K562 (cell line): ENCODE results near the gene TRIM3. TPM values are rescaled to one million over a fixed set of nuclear protein-coding genes. Genes with fewer than 3 reads are reported as not detected.

Source experiments
- ARID2 ChIP-seq: fragments of 450-650 bp; IDR thresholded peaks from 2 replicates; pipeline ENCODE4 v1.6.1; 2017; ENCODE audit warnings: antibody characterized with exemption, mild to moderate bottlenecking
- CCNT2 ChIP-seq: IDR thresholded peaks from 2 replicates; pipeline ENCODE4 v1.6.1; 2011; ENCODE audit warnings: borderline replicate concordance, low read depth, mild to moderate bottlenecking, moderate library complexity, mixed read lengths, low read length; ENCODE audit not compliant: insufficient read length; ENCODE audit errors: extremely low read depth
- CGGBP1 ChIP-seq: fragments of 250-450 bp; sonication (Bioruptor Pico); IDR thresholded peaks from 2 replicates; pipeline ENCODE4 v1.9.0; 2021; ENCODE audit warnings: mild to moderate bottlenecking
- CTBP1 ChIP-seq: fragments of 450-650 bp; IDR thresholded peaks from 2 replicates; pipeline ENCODE4 v1.6.1; 2016; ENCODE audit warnings: borderline replicate concordance
- CTCF ChIP-seq, 3 experiments: IDR thresholded peaks in 2 of 3; conservative IDR thresholded peaks in 1 of 3; 2 replicates each; pipeline ENCODE4 v1.5.1; 2011 to 2012; ENCODE audit warnings: low read length in 3 of 3, mild to moderate bottlenecking in 3 of 3, control low read depth in 2 of 3, improper control_type of control experiment in 1 of 3, inconsistent platforms in 1 of 3, low read depth in 1 of 3, mixed read lengths in 1 of 3, moderate library complexity in 1 of 3; ENCODE audit not compliant: insufficient read depth in 2 of 3
- IFI16 ChIP-seq: fragments of 250-450 bp; sonication (Bioruptor Pico); IDR thresholded peaks from 2 replicates; pipeline ENCODE4 v2.1.2; 2022; ENCODE audit warnings: mild to moderate bottlenecking, inconsistent platforms
- KDM5B ChIP-seq: fragments of 200-600 bp; sonication (generic); IDR thresholded peaks from 2 replicates; pipeline ENCODE4 v1.6.1; 2012; ENCODE audit warnings: low read depth, mild to moderate bottlenecking, moderate library complexity, low read length, control low read depth, inconsistent platforms; ENCODE audit not compliant: insufficient replicate concordance
- MECOM ChIP-seq: fragments of 250-450 bp; sonication (Bioruptor Pico); IDR thresholded peaks from 2 replicates; pipeline ENCODE4 v1.8.0; 2022; ENCODE audit warnings: inconsistent platforms
- RBFOX2 ChIP-seq: fragments of 200-400 bp; formaldehyde crosslinking; IDR thresholded peaks from 2 replicates; pipeline ENCODE4 v1.6.1; 2017; ENCODE audit warnings: low read depth, mild to moderate bottlenecking, low read length, moderate library complexity
- REST ChIP-seq, 2 experiments: fragments of 450-650 bp; formaldehyde crosslinking in 1 of 2; IDR thresholded peaks; 2 replicates each; pipeline versions ENCODE4 v1.4.0 to v1.6.1; 2014 to 2020; ENCODE audit warnings: mild to moderate bottlenecking in 2 of 2, borderline replicate concordance in 1 of 2, low read depth in 1 of 2
- SIX5 ChIP-seq, 2 experiments: IDR thresholded peaks; 2 replicates each; pipeline ENCODE4 v1.6.1; 2011; ENCODE audit warnings: low read length in 2 of 2, borderline replicate concordance in 1 of 2, low read depth in 1 of 2, mild to moderate bottlenecking in 1 of 2, moderate library complexity in 1 of 2; ENCODE audit not compliant: insufficient read depth in 1 of 2
- YY1 ChIP-seq, 3 experiments: IDR thresholded peaks; 2 replicates each; pipeline ENCODE4 v1.6.1; 2011; ENCODE audit warnings: low read length in 2 of 3, mild to moderate bottlenecking in 2 of 3, moderate library complexity in 2 of 3, borderline replicate concordance in 1 of 3, control low read depth in 1 of 3, low read depth in 1 of 3; ENCODE audit not compliant: insufficient read depth in 3 of 3, insufficient replicate concordance in 2 of 3, control insufficient read depth in 1 of 3, insufficient read length in 1 of 3; ENCODE audit errors: extremely low read depth in 1 of 3
- ZNF431 ChIP-seq: sonication (generic); formaldehyde crosslinking; IDR thresholded peaks from 2 replicates; pipeline ENCODE4 v1.8.0; 2022; ENCODE audit warnings: mild to moderate bottlenecking, missing genetic modification reagents
- ZNF551 ChIP-seq: fragments of 250-450 bp; sonication (Bioruptor Pico); IDR thresholded peaks from 2 replicates; pipeline ENCODE4 v1.5.0; 2021; ENCODE audit warnings: mild to moderate bottlenecking, moderate library complexity
- ZNF75A ChIP-seq: fragments of 450-650 bp; formaldehyde crosslinking; IDR thresholded peaks from 2 replicates; pipeline ENCODE4 v1.4.0; 2020; ENCODE audit warnings: mild to moderate bottlenecking
- polyA plus RNA-seq, 8 experiments: library from polyadenylated mRNA; depleted of rRNA in 4 of 8; stranded (reverse) in 5 of 8; unstranded in 3 of 8; fragments of >200 nt; fragmentation: Nextera tagmentation in 2 of 8; fragmentation: Illumina TruSeq in 1 of 8; extraction: Ambion mirVana in 2 of 8; extraction: Trizol in 1 of 8; gene quantifications; 2 replicates each; pipeline versions ENCODE4 v1.2.1 to v1.2.3, GENCODE V29; 2011 to 2014; ENCODE audit warnings: inconsistent platforms in 1 of 8, missing spikeins in 1 of 8
- total RNA-seq, 7 experiments: library from RNA; depleted of rRNA in 6 of 7; stranded (reverse); fragments of >200 nt in 6 of 7; fragmentation: Illumina TruSeq in 2 of 7; extraction: Trizol in 2 of 7; gene quantifications; 2 replicates each; pipeline versions ENCODE4 v1.2.1 to v1.2.3, GENCODE V29; 2011 to 2021; ENCODE audit warnings: low replicate concordance in 1 of 7

TRIM3 gene
- total and polyA plus RNA-seq, 9 of the 15 experiments (the other 6 are each of a cell fraction or from before 2014, with no cell fraction given): 0.45 to 9.2 (median 4.7) TPM

GRCh38 chr11:6419009-6419631 is 54.6 kb downstream of the TRIM3 start, which contains the start of gene APBB1 (continued):
- TF ChIP-seq CTCF (IDR thresholded peaks at IDR 0.05 in 2 of 3, conservative IDR thresholded peaks at IDR 0.05 in 1 of 3; ENCODE audit: insufficient read depth in 2 of 3, low read depth in 1 of 3, low read length in 3 of 3) (0 out of 6 replicates have a peak, but pooled peaks of 2 of the 3 experiments have one; percentile 8 to 16), IFI16 (CRISPR knock-in tag) (no peak), MECOM (CRISPR knock-in tag) (no peak), RBFOX2 (peak; percentile 69), CTBP1 (peak; percentile 93), CCNT2 (peak; percentile 39), SIX5 (IDR thresholded peaks at IDR 0.05; ENCODE audit: borderline replicate concordance in 1 of 2, insufficient read depth in 1 of 2, low read depth in 1 of 2, low read length in 2 of 2) (no peak), ARID2 (no peak), KDM5B (peak; percentile 64), ZNF551 (CRISPR knock-in tag) (no peak), REST (IDR thresholded peaks at IDR 0.05; ENCODE audit: borderline replicate concordance) (no peak), REST (CRISPR knock-in tag; IDR thresholded peaks at IDR 0.05; ENCODE audit: low read depth) (0 out of 2 replicates have a peak, but pooled peaks have one; percentile 58), ZNF75A (CRISPR knock-in tag) (no peak), ZNF431 (CRISPR knock-in tag) (no peak), CGGBP1 (CRISPR knock-in tag) (no peak), YY1 (IDR thresholded peaks at IDR 0.05; ENCODE audit: borderline replicate concordance in 1 of 3, control insufficient read depth in 1 of 3, extremely low read depth in 1 of 3, insufficient read depth in 3 of 3, insufficient read length in 1 of 3, insufficient replicate concordance in 2 of 3, low read depth in 1 of 3, low read length in 2 of 3) (peak in 2 of 3 experiments; percentile 89 to 91)
